KMS-11 (cell line): ENCODE results near the gene LHB.

Source experiments
- H2AFZ ChIP-seq: fragments of 200-600 bp; sonication (generic); 2 replicates; pipeline ENCODE4 v1.6.1; 2016; ENCODE audit warnings: antibody characterized with exemption, mixed run types, low read depth
- H3K27ac ChIP-seq: fragments of 200-600 bp; sonication (generic); 2 replicates; pipeline ENCODE4 v1.6.1; 2016; ENCODE audit warnings: mild to moderate bottlenecking, mixed run types
- H3K27me3 ChIP-seq: fragments of 200-600 bp; sonication (generic); 2 replicates; pipeline ENCODE4 v1.6.1; 2017; ENCODE audit warnings: mild to moderate bottlenecking, low read depth, mixed run types, moderate library complexity; ENCODE audit not compliant: insufficient read depth
- H3K36me3 ChIP-seq: fragments of 200-600 bp; sonication (generic); 2 replicates; pipeline ENCODE4 v1.6.1; 2017; ENCODE audit warnings: mild to moderate bottlenecking, mixed run types; ENCODE audit not compliant: insufficient read depth
- H3K4me1 ChIP-seq: fragments of 200-600 bp; sonication (generic); 2 replicates; pipeline ENCODE4 v1.6.1; 2016; ENCODE audit warnings: mild to moderate bottlenecking, low read depth, mixed run types; ENCODE audit not compliant: poor library complexity, severe bottlenecking
- H3K4me2 ChIP-seq: fragments of 200-600 bp; sonication (generic); 2 replicates; pipeline ENCODE4 v1.7.0; 2016; ENCODE audit warnings: mild to moderate bottlenecking, mixed run types
- H3K4me3 ChIP-seq: fragments of 200-600 bp; sonication (generic); IDR thresholded peaks from 2 replicates; pipeline ENCODE4 v1.6.1; 2017; ENCODE audit warnings: low read depth, low read length, mixed read lengths; ENCODE audit not compliant: insufficient read depth
- H3K79me2 ChIP-seq: fragments of 200-600 bp; sonication (generic); 2 replicates; pipeline ENCODE4 v1.6.1; 2016; ENCODE audit warnings: low read depth, mixed run types; ENCODE audit not compliant: insufficient read depth
- H3K9ac ChIP-seq: fragments of 200-600 bp; sonication (generic); 2 replicates; pipeline ENCODE4 v1.6.1; 2016; ENCODE audit warnings: mild to moderate bottlenecking, mixed run types
- H4K20me1 ChIP-seq: fragments of 200-600 bp; sonication (generic); 2 replicates; pipeline ENCODE4 v1.6.1; 2016; ENCODE audit warnings: mild to moderate bottlenecking, mixed run types; ENCODE audit not compliant: insufficient read depth
- TF ChIP-seq, protein P1 (sequence below): fragments of 200-600 bp; sonication (generic); conservative IDR thresholded peaks from 2 replicates; pipeline ENCODE4 v1.6.1; 2017; ENCODE audit warnings: low read depth, mild to moderate bottlenecking, antibody characterized with exemption, low read length, moderate library complexity, mixed read lengths

The LHB gene

GRCh38 chr19:49061445-49061844 lies 44.6 kb upstream of the LHB start:
- H3K79me2 ChIP-seq = no peaks in the 10 kb centered on the region
- no peak overlapping the region for H3K27ac ChIP-seq
- H3K36me3 ChIP-seq = no peaks in the 10 kb centered on the region
- no peak overlapping the region for H3K4me2 ChIP-seq
- no peak overlapping the region for H2AFZ ChIP-seq
- peaks cover 93% of the 10 kb centered on the region for H3K27me3 ChIP-seq
- H4K20me1 ChIP-seq = no peaks in the 10 kb centered on the region
- TF ChIP-seq, protein P1, sequence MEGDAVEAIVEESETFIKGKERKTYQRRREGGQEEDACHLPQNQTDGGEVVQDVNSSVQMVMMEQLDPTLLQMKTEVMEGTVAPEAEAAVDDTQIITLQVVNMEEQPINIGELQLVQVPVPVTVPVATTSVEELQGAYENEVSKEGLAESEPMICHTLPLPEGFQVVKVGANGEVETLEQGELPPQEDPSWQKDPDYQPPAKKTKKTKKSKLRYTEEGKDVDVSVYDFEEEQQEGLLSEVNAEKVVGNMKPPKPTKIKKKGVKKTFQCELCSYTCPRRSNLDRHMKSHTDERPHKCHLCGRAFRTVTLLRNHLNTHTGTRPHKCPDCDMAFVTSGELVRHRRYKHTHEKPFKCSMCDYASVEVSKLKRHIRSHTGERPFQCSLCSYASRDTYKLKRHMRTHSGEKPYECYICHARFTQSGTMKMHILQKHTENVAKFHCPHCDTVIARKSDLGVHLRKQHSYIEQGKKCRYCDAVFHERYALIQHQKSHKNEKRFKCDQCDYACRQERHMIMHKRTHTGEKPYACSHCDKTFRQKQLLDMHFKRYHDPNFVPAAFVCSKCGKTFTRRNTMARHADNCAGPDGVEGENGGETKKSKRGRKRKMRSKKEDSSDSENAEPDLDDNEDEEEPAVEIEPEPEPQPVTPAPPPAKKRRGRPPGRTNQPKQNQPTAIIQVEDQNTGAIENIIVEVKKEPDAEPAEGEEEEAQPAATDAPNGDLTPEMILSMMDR = no peak
- H3K9ac ChIP-seq = no peak overlapping the region
- H3K4me3 ChIP-seq = no peak overlapping the region
- peaks cover 5% of the 10 kb centered on the region for H3K4me1 ChIP-seq

DNA sequence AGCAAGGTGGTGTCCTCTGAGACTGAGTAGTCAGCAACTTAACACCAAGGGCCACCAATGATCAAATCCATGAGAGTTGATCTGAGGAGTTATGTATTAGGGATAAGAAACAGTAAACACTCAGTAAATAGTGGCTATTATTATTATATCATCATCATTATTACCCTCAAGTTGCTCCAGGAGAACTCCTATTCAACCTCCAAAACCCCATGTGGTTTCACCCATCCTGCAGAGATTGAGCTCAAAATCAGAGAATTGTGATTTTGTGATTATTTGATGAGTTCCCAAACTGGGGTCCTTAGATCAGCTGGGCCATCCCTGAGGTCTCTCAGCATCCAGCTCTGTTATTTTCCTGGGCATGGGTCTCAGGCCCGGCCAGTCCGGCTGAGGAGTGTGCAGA lies 44.1 kb upstream of the LHB start:
- H4K20me1 ChIP-seq = no peaks in the 10 kb centered on the region
- H2AFZ ChIP-seq = no peak overlapping the region
- H3K27ac ChIP-seq = no peak overlapping the region
- H3K79me2 ChIP-seq = no peaks in the 10 kb centered on the region
- peaks cover 93% of the 10 kb centered on the region for H3K27me3 ChIP-seq
- H3K4me3 ChIP-seq = no peak overlapping the region
- H3K4me1 ChIP-seq = peaks cover 8% of the 10 kb centered on the region
- no peaks in the 10 kb centered on the region for H3K36me3 ChIP-seq
- TF ChIP-seq, protein P1 = no peak
- H3K9ac ChIP-seq = no peak overlapping the region
- no peak overlapping the region for H3K4me2 ChIP-seq

- H3K4me1 ChIP-seq = peaks cover 8% of the 10 kb centered on the region
- TF ChIP-seq, protein P1 = no peak
- H3K27ac ChIP-seq = no peak overlapping the region
- no peaks in the 10 kb centered on the region for H3K36me3 ChIP-seq
- H4K20me1 ChIP-seq = no peaks in the 10 kb centered on the region
- no peak overlapping the region for H2AFZ ChIP-seq
- H3K79me2 ChIP-seq = no peaks in the 10 kb centered on the region
- no peak overlapping the region for H3K4me2 ChIP-seq
- H3K9ac ChIP-seq = no peak overlapping the region
- no peak overlapping the region for H3K4me3 ChIP-seq
- peaks cover 87% of the 10 kb centered on the region for H3K27me3 ChIP-seq
These were observed 42.2 kb upstream of the LHB start for GRCh38 chr19:49059053-49059452.

DNA sequence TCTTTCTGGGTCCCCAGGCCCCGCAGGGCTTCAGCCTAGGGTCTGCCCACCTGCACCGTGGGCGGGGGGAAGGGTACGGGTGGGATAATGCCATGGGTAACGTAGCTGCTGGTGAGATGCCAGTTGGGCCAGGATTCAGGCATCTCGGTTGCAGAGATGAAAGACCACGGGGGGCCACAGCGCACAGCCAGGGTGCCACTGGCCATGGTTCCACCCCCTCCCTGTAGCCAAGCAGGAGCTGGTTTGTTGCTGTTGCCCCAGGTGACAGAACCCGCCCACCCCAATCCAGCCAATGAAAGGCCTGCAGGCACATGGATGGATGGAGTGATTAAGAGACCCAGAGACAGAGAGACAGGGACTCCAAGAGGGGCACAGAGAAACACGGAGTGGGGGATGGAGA lies 41.7 kb upstream of the LHB start:
- H3K79me2 ChIP-seq = no peaks in the 10 kb centered on the region
- no peaks in the 10 kb centered on the region for H3K36me3 ChIP-seq
- no peaks in the 10 kb centered on the region for H4K20me1 ChIP-seq
- peaks cover 8% of the 10 kb centered on the region for H3K4me1 ChIP-seq
- no peak overlapping the region for H2AFZ ChIP-seq
- H3K9ac ChIP-seq = no peak overlapping the region
- TF ChIP-seq, protein P1 = no peak
- H3K27ac ChIP-seq = no peak overlapping the region
- H3K27me3 ChIP-seq = peaks cover 87% of the 10 kb centered on the region
- no peak overlapping the region for H3K4me2 ChIP-seq
- no peak overlapping the region for H3K4me3 ChIP-seq
